HepG2 (cell line): ENCODE measurements around the gene PIM1. TPM values are rescaled to one million over a fixed set of nuclear protein-coding genes. Genes with fewer than 3 reads are reported as not detected.

ENCODE experiments used
- E2F5 ChIP-seq: sonication (generic); formaldehyde crosslinking; conservative IDR thresholded peaks from 2 replicates; pipeline ENCODE4 v1.4.0; 2020; ENCODE audit warnings: missing genetic modification reagents
- HES4 ChIP-seq: sonication (generic); formaldehyde crosslinking; IDR thresholded peaks from 2 replicates; pipeline ENCODE4 v1.9.0; 2021; ENCODE audit warnings: mild to moderate bottlenecking, missing genetic modification reagents, borderline replicate concordance
- KDM5A ChIP-seq: fragments of 200-600 bp; sonication (generic); IDR thresholded peaks from 2 replicates; pipeline ENCODE4 v1.7.0; 2018; ENCODE audit warnings: antibody characterized with exemption, mild to moderate bottlenecking, low read length, borderline replicate concordance
- MNT ChIP-seq: fragments of 450-650 bp; IDR thresholded peaks from 2 replicates; pipeline ENCODE4 v1.6.1; 2016
- MXD1 ChIP-seq: sonication (generic); formaldehyde crosslinking; IDR thresholded peaks from 2 replicates; pipeline ENCODE4 v1.4.0; 2020; ENCODE audit warnings: mild to moderate bottlenecking, missing genetic modification reagents
- NFKBIZ ChIP-seq: IDR thresholded peaks from 2 replicates; pipeline ENCODE4 v1.6.1; 2018; ENCODE audit warnings: missing genetic modification reagents, missing compliant biosample characterization
- REL ChIP-seq: sonication (generic); formaldehyde crosslinking; conservative IDR thresholded peaks from 2 replicates; pipeline ENCODE4 v1.8.0; 2022; ENCODE audit warnings: mild to moderate bottlenecking, missing genetic modification reagents, moderate library complexity
- SMARCC2 ChIP-seq: fragments of 450-650 bp; IDR thresholded peaks from 2 replicates; pipeline ENCODE4 v1.6.1; 2017; ENCODE audit warnings: antibody characterized with exemption, mild to moderate bottlenecking
- ZNF12 ChIP-seq: sonication (generic); formaldehyde crosslinking; IDR thresholded peaks from 2 replicates; pipeline ENCODE4 v1.5.0; 2020; ENCODE audit warnings: missing genetic modification reagents
- ZNF138 ChIP-seq: sonication (generic); formaldehyde crosslinking; IDR thresholded peaks from 2 replicates; pipeline ENCODE4 v1.5.0; 2020; ENCODE audit warnings: mild to moderate bottlenecking, low read depth, missing genetic modification reagents
- ZNF142 ChIP-seq: sonication (generic); formaldehyde crosslinking; IDR thresholded peaks from 2 replicates; pipeline ENCODE4 v1.4.0; 2020; ENCODE audit warnings: missing genetic modification reagents
- ZNF18 ChIP-seq: sonication (generic); formaldehyde crosslinking; IDR thresholded peaks from 2 replicates; pipeline ENCODE4 v1.8.0; 2022; ENCODE audit warnings: mild to moderate bottlenecking, missing genetic modification reagents; ENCODE audit not compliant: insufficient replicate concordance
- ZNF33A ChIP-seq: sonication (generic); formaldehyde crosslinking; IDR thresholded peaks from 2 replicates; pipeline ENCODE4 v1.5.1; 2020; ENCODE audit warnings: missing genetic modification reagents, mild to moderate bottlenecking, moderate library complexity, borderline replicate concordance
- ZNF7 ChIP-seq: IDR thresholded peaks from 2 replicates; pipeline ENCODE4 v1.6.1; 2016; ENCODE audit warnings: missing biosample characterization, missing genetic modification reagents
- polyA plus RNA-seq, 8 experiments: library from polyadenylated mRNA; depleted of rRNA in 3 of 8; stranded (reverse) in 7 of 8; unstranded in 1 of 8; fragments of >200 nt; fragmentation: Illumina TruSeq in 4 of 8; extraction: Trizol in 4 of 8; gene quantifications; 2 replicates each; pipeline versions ENCODE4 v1.2.1 to v1.2.3, GENCODE V29; 2011 to 2016; ENCODE audit warnings: low read depth in 4 of 8, missing spikeins in 1 of 8, mixed read lengths in 1 of 8; ENCODE audit not compliant: insufficient read depth in 1 of 8
- total RNA-seq, 5 experiments: library from RNA; depleted of rRNA; stranded (reverse); fragments of >200 nt; fragmentation: Illumina TruSeq; extraction: Trizol; gene quantifications; 2 replicates each; pipeline ENCODE4 v1.2.3, GENCODE V29; 2016; ENCODE audit warnings: low read depth in 1 of 5

The PIM1 gene
- total and polyA plus RNA-seq, 2 of the 13 experiments (the other 11 are each of a cell fraction or from before 2014, with no cell fraction given): 29.4 to 117 TPM

- TF ChIP-seq ZNF142 (CRISPR knock-in tag) (no peak), ZNF33A (CRISPR knock-in tag) (no peak; the same call in 1 of the 2 replicates), ZNF7 (peak; percentile 17; the same call in 1 of the 2 replicates), REL (0 out of 2 replicates have a peak, but pooled peaks have one; percentile 56), MXD1 (CRISPR knock-in tag) (peak; percentile 53; the same call in 1 of the 2 replicates), MNT (no peak), ZNF12 (CRISPR knock-in tag) (no peak), ZNF18 (CRISPR knock-in tag) (peak; percentile 67), SMARCC2 (no peak), NFKBIZ (CRISPR knock-in tag) (0 out of 2 replicates have a peak, but pooled peaks have one; percentile 7), E2F5 (CRISPR knock-in tag) (no peak), HES4 (CRISPR knock-in tag) (peak; percentile 37; the same call in 1 of the 2 replicates), ZNF138 (no peak), KDM5A (peak; percentile 71)
Measured at GRCh38 chr6:37171201-37171969, 1.4 kb downstream of the PIM1 start (continued).
